ENCODE data around the gene NUP205. TPM values are rescaled to one million over a fixed set of nuclear protein-coding genes. Genes with fewer than 3 reads are reported as not detected.

Gene NUP205
- total RNA-seq, 2 donors from 2014 or later = 28.3 to 30.1 TPM

DNA sequence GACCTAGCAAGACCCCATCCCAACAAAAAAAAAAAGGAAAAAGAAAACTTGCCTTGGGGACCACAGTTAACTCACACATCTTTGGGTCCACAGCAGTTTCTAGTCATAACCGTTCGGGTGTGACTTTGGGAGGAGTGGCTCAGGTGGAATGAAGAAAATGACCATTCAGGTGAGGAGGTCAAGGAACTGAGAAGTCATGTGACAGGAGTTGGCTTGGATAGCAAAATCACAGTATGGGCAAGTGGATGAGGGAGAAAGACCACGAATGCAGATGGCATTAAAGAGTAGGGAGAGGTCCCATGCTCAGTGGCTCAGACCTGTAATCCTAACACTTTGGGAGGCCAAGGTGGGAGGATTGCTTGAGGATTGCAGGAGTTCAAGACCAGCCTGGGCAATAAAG is 30.7 kb upstream of the NUP205 start:
- Histone ChIP-seq H3K9me3 (no peaks in the 10 kb centered on the region), H3K4me1 (ENCODE audit: control insufficient read depth in 1 of 2, low read depth in 2 of 2) (no peaks in the 10 kb centered on the region), H3K27me3 (replicated peaks; ENCODE audit: insufficient read depth) (no peaks in the 10 kb centered on the region), H3K27ac (no peak overlapping the region), H3K4me3 (no peak overlapping the region), H3K36me3 (no peaks in the 10 kb centered on the region)
- TF ChIP-seq, protein P1, sequence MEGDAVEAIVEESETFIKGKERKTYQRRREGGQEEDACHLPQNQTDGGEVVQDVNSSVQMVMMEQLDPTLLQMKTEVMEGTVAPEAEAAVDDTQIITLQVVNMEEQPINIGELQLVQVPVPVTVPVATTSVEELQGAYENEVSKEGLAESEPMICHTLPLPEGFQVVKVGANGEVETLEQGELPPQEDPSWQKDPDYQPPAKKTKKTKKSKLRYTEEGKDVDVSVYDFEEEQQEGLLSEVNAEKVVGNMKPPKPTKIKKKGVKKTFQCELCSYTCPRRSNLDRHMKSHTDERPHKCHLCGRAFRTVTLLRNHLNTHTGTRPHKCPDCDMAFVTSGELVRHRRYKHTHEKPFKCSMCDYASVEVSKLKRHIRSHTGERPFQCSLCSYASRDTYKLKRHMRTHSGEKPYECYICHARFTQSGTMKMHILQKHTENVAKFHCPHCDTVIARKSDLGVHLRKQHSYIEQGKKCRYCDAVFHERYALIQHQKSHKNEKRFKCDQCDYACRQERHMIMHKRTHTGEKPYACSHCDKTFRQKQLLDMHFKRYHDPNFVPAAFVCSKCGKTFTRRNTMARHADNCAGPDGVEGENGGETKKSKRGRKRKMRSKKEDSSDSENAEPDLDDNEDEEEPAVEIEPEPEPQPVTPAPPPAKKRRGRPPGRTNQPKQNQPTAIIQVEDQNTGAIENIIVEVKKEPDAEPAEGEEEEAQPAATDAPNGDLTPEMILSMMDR (IDR thresholded peaks at IDR 0.05) = no peak
- DNase-seq (ENCODE audit: low spot score) (no peak), ATAC-seq (ENCODE audit: insufficient number of reproducible peaks, low FRiP score, low read depth) (no peak)

DNA sequence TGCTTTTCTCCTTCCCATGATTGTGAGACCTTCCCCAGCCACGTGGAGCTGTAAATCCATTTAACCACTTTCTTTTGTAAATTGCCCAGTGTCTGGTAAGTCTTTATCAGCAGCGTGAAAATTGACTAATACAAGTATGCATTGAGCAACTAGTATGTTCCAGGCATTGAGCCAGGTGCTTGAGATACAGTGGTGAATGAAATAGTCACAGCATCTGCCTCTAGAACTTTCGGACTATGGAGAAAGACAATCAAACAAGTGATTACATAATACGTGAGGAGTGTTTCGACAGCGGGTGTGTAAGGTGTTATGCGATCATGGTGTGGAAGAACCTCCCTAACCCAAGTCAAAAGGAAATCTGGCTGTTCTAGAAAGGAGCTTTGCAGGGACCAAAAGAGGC is 21.6 kb upstream of the NUP205 start:
- H3K36me3 ChIP-seq = no peaks in the 10 kb centered on the region
- DNase-seq (ENCODE audit: low spot score) (no peak), ATAC-seq (ENCODE audit: insufficient number of reproducible peaks, low FRiP score, low read depth) (no peak)
- H3K4me3 ChIP-seq = no peak overlapping the region
- H3K27ac ChIP-seq = no peak overlapping the region
- H3K9me3 ChIP-seq = no peaks in the 10 kb centered on the region
- H3K4me1 ChIP-seq (ENCODE audit: control insufficient read depth in 1 of 2, low read depth in 2 of 2) = no peaks in the 10 kb centered on the region
- H3K27me3 ChIP-seq (replicated peaks; ENCODE audit: insufficient read depth) = no peaks in the 10 kb centered on the region
- TF ChIP-seq, protein P1 (IDR thresholded peaks at IDR 0.05) = no peak

DNA sequence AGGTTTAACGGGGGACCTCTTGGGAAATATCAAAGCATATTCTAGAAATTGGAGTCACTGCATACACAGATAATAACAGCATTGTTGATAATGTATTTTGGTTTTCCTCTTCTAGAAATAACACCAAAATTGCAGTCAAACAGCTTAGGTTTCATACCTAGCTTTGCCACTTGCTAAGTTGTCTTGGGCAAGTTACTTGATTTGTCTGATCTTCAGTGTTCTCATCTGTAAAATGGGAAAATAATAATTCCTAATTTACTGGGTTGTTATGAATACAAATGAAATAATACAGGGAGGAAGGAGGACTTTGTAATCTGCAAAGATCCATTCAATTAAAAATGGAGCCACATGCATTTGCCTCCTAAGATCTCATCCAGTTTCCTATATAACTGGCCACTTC is 20.3 kb upstream of the NUP205 start:
- TF ChIP-seq, protein P1 (IDR thresholded peaks at IDR 0.05) = no peak
- ATAC-seq (ENCODE audit: insufficient number of reproducible peaks, low FRiP score, low read depth) = no peak
- H3K4me1 ChIP-seq (ENCODE audit: control insufficient read depth in 1 of 2, low read depth in 2 of 2) = no peaks in the 10 kb centered on the region

DNA sequence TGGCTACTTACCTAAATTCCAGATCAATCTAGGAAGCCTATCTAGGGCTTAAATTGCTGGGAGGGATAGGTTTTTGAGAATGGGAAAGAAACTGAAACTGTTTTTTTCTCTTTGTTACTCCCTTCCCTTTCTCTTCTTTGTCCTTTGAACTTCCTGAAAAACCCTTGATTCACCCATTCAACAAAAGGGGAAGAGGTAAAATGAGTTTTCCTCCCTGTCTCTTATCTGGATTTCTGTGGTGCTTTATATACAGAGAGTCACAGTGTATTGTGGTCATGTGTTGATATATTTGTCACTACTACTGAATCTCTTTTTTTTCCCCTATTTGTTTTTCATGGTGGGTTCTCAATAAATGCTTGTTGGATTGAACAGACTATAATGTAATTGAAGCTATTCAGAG is 19.8 kb upstream of the NUP205 start:
- DNase-seq (ENCODE audit: low spot score) = no peak
- no peak for ATAC-seq (ENCODE audit: insufficient number of reproducible peaks, low FRiP score, low read depth)

More for the DNA sequence above, 20.3 kb upstream of the NUP205 start:
- DNase-seq (ENCODE audit: low spot score) = no peak
- Histone ChIP-seq H3K27me3 (replicated peaks; ENCODE audit: insufficient read depth) (no peaks in the 10 kb centered on the region), H3K27ac (no peak overlapping the region), H3K9me3 (no peaks in the 10 kb centered on the region), H3K4me3 (no peak overlapping the region), H3K36me3 (no peaks in the 10 kb centered on the region)

DNA sequence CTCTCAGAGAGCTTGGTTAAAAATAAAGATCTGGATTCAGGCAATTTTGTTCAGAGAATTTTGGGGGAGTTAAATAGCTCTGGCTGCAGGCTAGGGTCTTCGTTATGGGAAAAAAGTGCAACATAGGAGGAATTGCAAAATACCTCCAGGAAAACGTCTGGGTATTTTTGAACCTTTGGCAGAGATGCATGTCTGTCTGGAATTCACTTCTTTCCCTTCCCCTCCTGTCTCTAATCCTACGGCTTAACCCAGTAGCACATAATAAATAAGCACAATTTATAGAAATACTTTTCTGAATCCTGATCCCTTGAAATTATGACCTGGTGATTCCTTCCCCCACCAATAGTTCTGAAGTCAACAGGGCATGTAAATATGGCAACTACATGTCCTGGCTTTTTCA is 19.3 kb upstream of the NUP205 start:
- TF ChIP-seq, protein P1 (IDR thresholded peaks at IDR 0.05) = no peak
- Histone ChIP-seq H3K27ac (no peak overlapping the region), H3K9me3 (no peaks in the 10 kb centered on the region), H3K4me3 (no peak overlapping the region), H3K27me3 (replicated peaks; ENCODE audit: insufficient read depth) (no peaks in the 10 kb centered on the region), H3K4me1 (ENCODE audit: control insufficient read depth in 1 of 2, low read depth in 2 of 2) (no peaks in the 10 kb centered on the region), H3K36me3 (no peaks in the 10 kb centered on the region)
- DNase-seq (ENCODE audit: low spot score) (no peak), ATAC-seq (ENCODE audit: insufficient number of reproducible peaks, low FRiP score, low read depth) (no peak)

More for the DNA sequence above, 19.8 kb upstream of the NUP205 start:
- Histone ChIP-seq H3K4me3 (no peak overlapping the region), H3K4me1 (ENCODE audit: control insufficient read depth in 1 of 2, low read depth in 2 of 2) (no peaks in the 10 kb centered on the region), H3K27me3 (replicated peaks; ENCODE audit: insufficient read depth) (no peaks in the 10 kb centered on the region), H3K36me3 (no peaks in the 10 kb centered on the region), H3K27ac (no peak overlapping the region), H3K9me3 (no peaks in the 10 kb centered on the region)
- TF ChIP-seq, protein P1 (IDR thresholded peaks at IDR 0.05) = no peak
